Astrocyte (in vitro differentiated cells and primary cell): ENCODE data around the gene GRK6. TPM values are rescaled to one million over a fixed set of nuclear protein-coding genes. Genes with fewer than 3 reads are reported as not detected.
A peak's percentile ranks its signal among the peaks of the same experiment; 100 is the strongest.

Experiments
- DNase-seq: peaks from one replicate; pipeline ENCODE4 v3.0.0-alpha.2; 2010; ENCODE audit warnings: low read depth
- FAIRE-seq: peaks from 2 replicates; lab custom pipeline; 2011; peaks lifted over from hg19 to GRCh38; lab: Jason Lieb, UNC
- H2AFZ ChIP-seq: 2 replicates; pipeline ENCODE4 v1.6.0; 2012; ENCODE audit warnings: low read depth, low read length, inconsistent platforms
- H3K27ac ChIP-seq: 2 replicates; pipeline ENCODE4 v1.5.1; 2011; ENCODE audit warnings: low read depth, low read length, inconsistent platforms
- H3K27me3 ChIP-seq: 2 replicates; pipeline ENCODE4 v1.6.0; 2011; ENCODE audit warnings: low read length, inconsistent platforms; ENCODE audit not compliant: insufficient read depth
- H3K36me3 ChIP-seq: 2 replicates; pipeline ENCODE4 v1.5.1; 2011; ENCODE audit warnings: low read length, inconsistent platforms; ENCODE audit not compliant: insufficient read depth
- H3K4me1 ChIP-seq: 2 replicates; pipeline ENCODE4 v1.5.1; 2011; ENCODE audit warnings: low read length, inconsistent platforms; ENCODE audit not compliant: insufficient read depth
- H3K4me2 ChIP-seq: 2 replicates; pipeline ENCODE4 v1.6.0; 2012; ENCODE audit warnings: low read length, inconsistent platforms
- H3K4me3 ChIP-seq: 2 replicates; pipeline ENCODE4 v1.5.1; 2011; ENCODE audit warnings: low read depth, mild to moderate bottlenecking, low read length, inconsistent platforms; ENCODE audit not compliant: insufficient read depth
- H3K79me2 ChIP-seq: 2 replicates; pipeline ENCODE4 v1.6.0; 2012; ENCODE audit warnings: mild to moderate bottlenecking, low read length, inconsistent platforms; ENCODE audit not compliant: insufficient read depth
- H3K9ac ChIP-seq: 2 replicates; pipeline ENCODE4 v1.6.0; 2012; ENCODE audit warnings: mild to moderate bottlenecking, low read length, inconsistent platforms
- H3K9me3 ChIP-seq: 2 replicates; pipeline ENCODE4 v1.5.1; 2012; ENCODE audit warnings: low read depth, mild to moderate bottlenecking, low read length, inconsistent platforms; ENCODE audit not compliant: insufficient read depth
- H4K20me1 ChIP-seq: 2 replicates; pipeline ENCODE4 v1.6.0; 2012; ENCODE audit warnings: low read length, inconsistent platforms; ENCODE audit not compliant: insufficient read depth
- H3K27ac Mint-ChIP-seq: one replicate; pipeline ENCODE4 v1.8.0; 2021; ENCODE audit warnings: mild to moderate bottlenecking, mixed read lengths; ENCODE audit not compliant: unreplicated experiment
- H3K27me3 Mint-ChIP-seq: one replicate; pipeline ENCODE4 v1.8.0; 2021; ENCODE audit warnings: low read depth, mixed read lengths; ENCODE audit not compliant: unreplicated experiment
- H3K36me3 Mint-ChIP-seq: one replicate; pipeline ENCODE4 v1.8.0; 2021; ENCODE audit warnings: low read depth, mixed read lengths; ENCODE audit not compliant: unreplicated experiment
- H3K4me1 Mint-ChIP-seq: one replicate; pipeline ENCODE4 v1.8.0; 2021; ENCODE audit warnings: low read depth, mixed read lengths; ENCODE audit not compliant: unreplicated experiment
- H3K4me3 Mint-ChIP-seq: one replicate; pipeline ENCODE4 v1.8.0; 2021; ENCODE audit warnings: mild to moderate bottlenecking, moderate library complexity, mixed read lengths; ENCODE audit not compliant: unreplicated experiment
- H3K9me3 Mint-ChIP-seq: one replicate; pipeline ENCODE4 v1.8.0; 2021; ENCODE audit warnings: mild to moderate bottlenecking, mixed read lengths; ENCODE audit not compliant: unreplicated experiment
- EZH2 ChIP-seq: IDR thresholded peaks from 2 replicates; pipeline ENCODE4 v1.6.1; 2012; ENCODE audit warnings: mild to moderate bottlenecking, low read length, inconsistent platforms; ENCODE audit not compliant: insufficient read depth
- total RNA-seq: library from RNA; stranded (reverse); gene quantifications from 2 replicates; pipeline ENCODE4 v1.2.1, GENCODE V29; 2021
- TF ChIP-seq, protein P1 (sequence below): IDR thresholded peaks from 2 replicates; pipeline ENCODE4 v1.5.1; 2011; ENCODE audit warnings: low read depth, mild to moderate bottlenecking, inconsistent platforms, low read length, moderate library complexity; ENCODE audit not compliant: insufficient read depth

GRK6 gene
- total RNA-seq, 1 donor from 2014 or later, result 25.9 TPM

DNA sequence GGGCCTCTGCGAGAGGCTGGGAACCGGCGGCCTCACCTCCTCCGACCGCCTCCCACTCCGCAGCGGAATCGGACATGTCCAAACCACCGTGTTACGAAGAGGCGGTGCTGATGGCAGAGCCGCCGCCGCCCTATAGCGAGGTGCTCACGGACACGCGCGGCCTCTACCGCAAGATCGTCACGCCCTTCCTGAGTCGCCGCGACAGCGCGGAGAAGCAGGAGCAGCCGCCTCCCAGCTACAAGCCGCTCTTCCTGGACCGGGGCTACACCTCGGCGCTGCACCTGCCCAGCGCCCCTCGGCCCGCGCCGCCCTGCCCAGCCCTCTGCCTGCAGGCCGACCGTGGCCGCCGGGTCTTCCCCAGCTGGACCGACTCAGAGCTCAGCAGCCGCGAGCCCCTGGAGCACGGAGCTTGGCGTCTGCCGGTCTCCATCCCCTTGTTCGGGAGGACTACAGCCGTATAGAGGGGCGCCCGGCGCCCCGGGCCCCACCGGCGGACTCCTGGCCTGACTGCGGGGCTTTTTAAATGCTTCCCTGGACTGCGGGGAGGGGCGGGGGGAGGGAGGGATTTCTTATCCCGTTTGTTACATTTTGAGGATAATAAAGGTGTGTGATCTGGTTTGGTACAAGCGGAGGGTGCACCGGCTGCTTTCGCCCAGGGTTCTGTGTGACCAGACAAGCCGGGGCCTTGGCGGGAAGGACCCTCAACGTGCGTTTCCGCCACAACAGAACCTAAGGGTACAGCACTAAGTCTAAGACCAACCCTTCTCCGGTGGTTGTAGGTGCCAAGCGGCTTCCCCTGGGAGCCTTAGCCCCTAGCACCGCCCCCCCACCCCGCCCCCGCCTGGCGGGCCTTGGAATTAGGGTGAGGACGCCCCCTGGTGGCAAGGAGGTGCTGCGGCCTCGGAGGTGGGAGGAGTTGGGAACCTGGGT lies 29.4 kb downstream of the GRK6 start:
- Histone ChIP-seq H2AFZ (no peak overlapping the region), H3K27ac (peak overlapping the region; percentile 10), H3K4me3 (peak overlapping the region; percentile 30), H3K36me3 (peaks cover 19% of the 10 kb centered on the region), H4K20me1 (peaks cover 82% of the 10 kb centered on the region), H3K4me2 (peak overlapping the region; percentile 83), H3K27me3 (no peaks in the 10 kb centered on the region), H3K9me3 (no peaks in the 10 kb centered on the region), H3K79me2 (peaks cover 7% of the 10 kb centered on the region), H3K9ac (peak overlapping the region; percentile 18), H3K4me1 (peaks cover 36% of the 10 kb centered on the region)
- DNase-seq, result peak; percentile 57
- Mint-ChIP-seq H3K27me3 (peaks cover 1% of the 10 kb centered on the region), H3K36me3 (peaks cover 7% of the 10 kb centered on the region), H3K4me1 (peaks cover 9% of the 10 kb centered on the region), H3K4me3 (no peak overlapping the region), H3K27ac (peak overlapping the region; percentile 93), H3K9me3 (no peaks in the 10 kb centered on the region)
- no peak for FAIRE-seq
- TF ChIP-seq, protein P1, sequence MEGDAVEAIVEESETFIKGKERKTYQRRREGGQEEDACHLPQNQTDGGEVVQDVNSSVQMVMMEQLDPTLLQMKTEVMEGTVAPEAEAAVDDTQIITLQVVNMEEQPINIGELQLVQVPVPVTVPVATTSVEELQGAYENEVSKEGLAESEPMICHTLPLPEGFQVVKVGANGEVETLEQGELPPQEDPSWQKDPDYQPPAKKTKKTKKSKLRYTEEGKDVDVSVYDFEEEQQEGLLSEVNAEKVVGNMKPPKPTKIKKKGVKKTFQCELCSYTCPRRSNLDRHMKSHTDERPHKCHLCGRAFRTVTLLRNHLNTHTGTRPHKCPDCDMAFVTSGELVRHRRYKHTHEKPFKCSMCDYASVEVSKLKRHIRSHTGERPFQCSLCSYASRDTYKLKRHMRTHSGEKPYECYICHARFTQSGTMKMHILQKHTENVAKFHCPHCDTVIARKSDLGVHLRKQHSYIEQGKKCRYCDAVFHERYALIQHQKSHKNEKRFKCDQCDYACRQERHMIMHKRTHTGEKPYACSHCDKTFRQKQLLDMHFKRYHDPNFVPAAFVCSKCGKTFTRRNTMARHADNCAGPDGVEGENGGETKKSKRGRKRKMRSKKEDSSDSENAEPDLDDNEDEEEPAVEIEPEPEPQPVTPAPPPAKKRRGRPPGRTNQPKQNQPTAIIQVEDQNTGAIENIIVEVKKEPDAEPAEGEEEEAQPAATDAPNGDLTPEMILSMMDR, result peak; percentile 51
- no peak for TF ChIP-seq EZH2

DNA sequence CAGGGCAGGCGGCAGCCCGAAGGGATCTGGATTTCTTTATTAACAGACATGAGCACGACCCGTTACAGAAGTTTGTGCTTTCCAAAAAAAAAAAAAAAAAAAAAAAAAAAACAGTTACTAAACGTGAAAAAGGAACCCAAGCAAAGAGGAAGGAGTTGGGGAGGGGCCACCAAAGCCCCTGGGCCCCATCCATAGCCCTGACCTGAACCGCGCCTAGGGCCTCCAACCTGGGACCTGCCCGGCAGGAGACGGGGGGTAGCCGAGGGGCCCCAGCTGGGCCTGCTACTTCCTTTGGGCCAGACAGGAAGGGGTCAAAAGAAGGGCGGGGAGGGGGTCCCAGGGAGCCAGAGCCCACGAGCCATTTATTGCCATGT lies 30.1 kb downstream of the GRK6 start:
- H3K27me3 Mint-ChIP-seq, result no peaks in the 10 kb centered on the region
- H3K9me3 ChIP-seq, result no peaks in the 10 kb centered on the region
- H3K27ac ChIP-seq, result no peak overlapping the region
- peaks cover 19% of the 10 kb centered on the region for H3K36me3 ChIP-seq
- no peak overlapping the region for H3K4me3 ChIP-seq
- no peaks in the 10 kb centered on the region for H3K9me3 Mint-ChIP-seq
- no peak overlapping the region for H3K4me3 Mint-ChIP-seq
- DNase-seq (no peak), FAIRE-seq (no peak)
- H3K9ac ChIP-seq, result no peak overlapping the region
- peaks cover 36% of the 10 kb centered on the region for H3K4me1 ChIP-seq
- H3K4me2 ChIP-seq, result peak overlapping the region; percentile 27
- H3K4me1 Mint-ChIP-seq, result peaks cover 9% of the 10 kb centered on the region
- no peaks in the 10 kb centered on the region for H3K27me3 ChIP-seq
- TF ChIP-seq, protein P1, result no peak
- no peak for TF ChIP-seq EZH2
- peaks cover 9% of the 10 kb centered on the region for H3K79me2 ChIP-seq
- H3K27ac Mint-ChIP-seq, result peak overlapping the region; percentile 93
- H4K20me1 ChIP-seq, result peaks cover 83% of the 10 kb centered on the region
- peaks cover 11% of the 10 kb centered on the region for H3K36me3 Mint-ChIP-seq
- no peak overlapping the region for H2AFZ ChIP-seq
